HEK293 (cell line): ENCODE measurements around the gene BAD.

Source experiments
- BCL11B ChIP-seq: fragments of 450-650 bp; formaldehyde crosslinking; IDR thresholded peaks from 2 replicates; pipeline ENCODE4 v1.5.1; 2016; ENCODE audit warnings: low read depth, missing biosample characterization, missing genetic modification characterization
- GLI2 ChIP-seq: fragments of 450-650 bp; formaldehyde crosslinking; IDR thresholded peaks from 2 replicates; pipeline ENCODE4; 2017; ENCODE audit warnings: missing biosample characterization, missing genetic modification characterization, low read depth, borderline replicate concordance
- HOXA7 ChIP-seq: sonication (generic); formaldehyde crosslinking; IDR thresholded peaks from 2 replicates; pipeline ENCODE4 v1.8.1; 2022; ENCODE audit warnings: missing genetic modification reagents, borderline replicate concordance
- KLF8 ChIP-seq: fragments of 450-650 bp; formaldehyde crosslinking; IDR thresholded peaks from 2 replicates; pipeline ENCODE4 v1.5.1; 2016; ENCODE audit warnings: missing biosample characterization, missing genetic modification characterization
- MEIS1 ChIP-seq: sonication (generic); formaldehyde crosslinking; IDR thresholded peaks from 2 replicates; pipeline ENCODE4 v1.8.1; 2022; ENCODE audit warnings: missing genetic modification reagents, mild to moderate bottlenecking, borderline replicate concordance
- REPIN1 ChIP-seq: fragments of 450-650 bp; formaldehyde crosslinking; IDR thresholded peaks from 2 replicates; pipeline ENCODE4 v1.5.1; 2017; ENCODE audit warnings: missing biosample characterization, missing genetic modification characterization, low read depth
- TCF7L2 ChIP-seq: IDR thresholded peaks from 2 replicates; pipeline ENCODE4 v1.6.1; 2011; ENCODE audit warnings: low read depth, mild to moderate bottlenecking, inconsistent platforms, low read length, moderate library complexity, borderline replicate concordance
- ZBTB10 ChIP-seq: fragments of 450-650 bp; formaldehyde crosslinking; IDR thresholded peaks from 2 replicates; pipeline ENCODE4 v1.5.1; 2016; ENCODE audit warnings: missing biosample characterization, missing genetic modification characterization
- ZBTB6 ChIP-seq: fragments of 450-650 bp; formaldehyde crosslinking; IDR thresholded peaks from 2 replicates; pipeline ENCODE4 v1.5.1; 2017; ENCODE audit warnings: missing biosample characterization, missing genetic modification characterization
- ZNF121 ChIP-seq: fragments of 450-650 bp; formaldehyde crosslinking; IDR thresholded peaks from 2 replicates; pipeline ENCODE4 v1.5.1; 2016; ENCODE audit warnings: missing biosample characterization, missing genetic modification characterization
- ZNF132 ChIP-seq: fragments of 450-650 bp; formaldehyde crosslinking; IDR thresholded peaks from 2 replicates; pipeline ENCODE4 v1.5.1; 2017; ENCODE audit warnings: missing biosample characterization, missing genetic modification characterization, borderline replicate concordance
- ZNF169 ChIP-seq: fragments of 450-650 bp; formaldehyde crosslinking; IDR thresholded peaks from 2 replicates; pipeline ENCODE4 v1.5.1; 2016; ENCODE audit warnings: missing biosample characterization, missing genetic modification characterization
- ZNF248 ChIP-seq: fragments of 450-650 bp; formaldehyde crosslinking; IDR thresholded peaks from 2 replicates; pipeline ENCODE4 v1.5.1; 2017; ENCODE audit warnings: missing biosample characterization, missing genetic modification characterization
- ZNF26 ChIP-seq: fragments of 450-650 bp; formaldehyde crosslinking; IDR thresholded peaks from 2 replicates; pipeline ENCODE4 v1.5.1; 2016; ENCODE audit warnings: missing biosample characterization, missing genetic modification characterization
- ZNF266 ChIP-seq: fragments of 450-650 bp; formaldehyde crosslinking; IDR thresholded peaks from 2 replicates; pipeline ENCODE4 v1.5.1; 2016; ENCODE audit warnings: missing biosample characterization, missing genetic modification characterization, low read depth
- ZNF311 ChIP-seq: fragments of 450-650 bp; formaldehyde crosslinking; IDR thresholded peaks from 2 replicates; pipeline ENCODE4 v1.5.1; 2017; ENCODE audit warnings: missing biosample characterization, missing genetic modification characterization, borderline replicate concordance
- ZNF426 ChIP-seq: fragments of 450-650 bp; formaldehyde crosslinking; IDR thresholded peaks from 2 replicates; pipeline ENCODE4 v1.5.1; 2017; ENCODE audit warnings: missing biosample characterization, missing genetic modification characterization, mild to moderate bottlenecking, inconsistent platforms, moderate library complexity
- ZNF433 ChIP-seq: fragments of 450-650 bp; formaldehyde crosslinking; IDR thresholded peaks from 2 replicates; pipeline ENCODE4 v1.5.1; 2016; ENCODE audit warnings: missing biosample characterization, missing genetic modification characterization, low read depth
- ZNF488 ChIP-seq: fragments of 450-650 bp; formaldehyde crosslinking; IDR thresholded peaks from 2 replicates; pipeline ENCODE4 v1.5.1; 2016; ENCODE audit warnings: missing biosample characterization, missing genetic modification characterization
- ZNF518A ChIP-seq: fragments of 450-650 bp; formaldehyde crosslinking; conservative IDR thresholded peaks from 2 replicates; pipeline ENCODE4 v1.5.1; 2016; ENCODE audit warnings: low read depth, missing biosample characterization, missing genetic modification characterization
- ZNF544 ChIP-seq: fragments of 450-650 bp; formaldehyde crosslinking; IDR thresholded peaks from 2 replicates; pipeline ENCODE4 v1.5.0; 2017; ENCODE audit warnings: missing biosample characterization, missing genetic modification characterization
- ZNF658 ChIP-seq: fragments of 450-650 bp; formaldehyde crosslinking; IDR thresholded peaks from 2 replicates; pipeline ENCODE4; 2016; ENCODE audit warnings: missing biosample characterization, missing genetic modification characterization
- ZNF701 ChIP-seq: fragments of 450-650 bp; formaldehyde crosslinking; IDR thresholded peaks from 2 replicates; pipeline ENCODE4 v1.5.1; 2016; ENCODE audit warnings: missing biosample characterization, missing genetic modification characterization
- ZSCAN16 ChIP-seq: fragments of 450-650 bp; formaldehyde crosslinking; IDR thresholded peaks from 2 replicates; pipeline ENCODE4 v1.5.1; 2016; ENCODE audit warnings: missing biosample characterization, missing genetic modification characterization
- ZSCAN18 ChIP-seq: fragments of 450-650 bp; formaldehyde crosslinking; IDR thresholded peaks from 2 replicates; pipeline ENCODE4 v1.5.1; 2016; ENCODE audit warnings: missing biosample characterization, missing genetic modification characterization
- ZSCAN5A ChIP-seq: fragments of 450-650 bp; formaldehyde crosslinking; IDR thresholded peaks from 2 replicates; pipeline ENCODE4 v1.5.1; 2016; ENCODE audit warnings: missing biosample characterization, missing genetic modification characterization

BAD gene

GRCh38 chr11:64233913-64234586 is 50.4 kb downstream of the BAD start, which contains the start of gene VEGFB (continued):
- TF ChIP-seq ZSCAN16, result no peak
- TF ChIP-seq ZNF121 (tag by site-specific recombination), result no peak
- no peak for TF ChIP-seq ZSCAN18 (tag by site-specific recombination)
- TF ChIP-seq MEIS1, result no peak
- no peak for TF ChIP-seq KLF8 (tag by site-specific recombination)
- TF ChIP-seq ZNF488 (tag by site-specific recombination), result no peak
- TF ChIP-seq ZNF132 (tag by site-specific recombination), result no peak
- no peak for TF ChIP-seq ZNF426 (tag by site-specific recombination)
- no peak for TF ChIP-seq ZNF701 (tag by site-specific recombination)
- TF ChIP-seq ZNF26, result no peak
- TF ChIP-seq ZBTB10 (tag by site-specific recombination), result peak; percentile 72
- no peak for TF ChIP-seq ZNF518A (tag by site-specific recombination)
- no peak for TF ChIP-seq ZNF658 (tag by site-specific recombination)
- TF ChIP-seq HOXA7 (CRISPR knock-in tag), result no peak
- no peak for TF ChIP-seq BCL11B (tag by site-specific recombination)
- no peak for TF ChIP-seq ZNF544
- TF ChIP-seq ZNF266 (tag by site-specific recombination), result no peak
- no peak for TF ChIP-seq ZBTB6 (tag by site-specific recombination)
- TF ChIP-seq ZNF169, result no peak
- TF ChIP-seq TCF7L2, result no peak
- no peak for TF ChIP-seq ZSCAN5A (tag by site-specific recombination)
- TF ChIP-seq GLI2, result no peak
- TF ChIP-seq REPIN1 (tag by site-specific recombination), result no peak
- TF ChIP-seq ZNF311, result no peak
- TF ChIP-seq ZNF248 (tag by site-specific recombination), result no peak
- no peak for TF ChIP-seq ZNF433
